Fibroblast of villous mesenchyme (primary cell): ENCODE data around the gene PLEKHA7. TPM values are rescaled to one million over a fixed set of nuclear protein-coding genes. Genes with fewer than 3 reads are reported as not detected.

Experiments
- DNase-seq: peaks from one replicate; pipeline ENCODE4 v3.0.0-alpha.2; 2010; ENCODE audit warnings: low read depth
- H3K4me3 ChIP-seq: 2 replicates; pipeline ENCODE4 v1.5.1; 2011; ENCODE audit warnings: low read depth, mild to moderate bottlenecking, low read length
- total RNA-seq: library from RNA; depleted of rRNA; stranded (reverse); fragments of >200 nt; gene quantifications from 2 replicates; pipeline ENCODE4 v1.2.3, GENCODE V29; 2012
- TF ChIP-seq, protein P1 (sequence below): IDR thresholded peaks from 2 replicates; pipeline ENCODE4 v1.5.1; 2012; ENCODE audit warnings: low read depth, mild to moderate bottlenecking, low read length; ENCODE audit not compliant: insufficient read depth

PLEKHA7 gene
- total RNA-seq, 1 donor = 0.86 TPM

DNA sequence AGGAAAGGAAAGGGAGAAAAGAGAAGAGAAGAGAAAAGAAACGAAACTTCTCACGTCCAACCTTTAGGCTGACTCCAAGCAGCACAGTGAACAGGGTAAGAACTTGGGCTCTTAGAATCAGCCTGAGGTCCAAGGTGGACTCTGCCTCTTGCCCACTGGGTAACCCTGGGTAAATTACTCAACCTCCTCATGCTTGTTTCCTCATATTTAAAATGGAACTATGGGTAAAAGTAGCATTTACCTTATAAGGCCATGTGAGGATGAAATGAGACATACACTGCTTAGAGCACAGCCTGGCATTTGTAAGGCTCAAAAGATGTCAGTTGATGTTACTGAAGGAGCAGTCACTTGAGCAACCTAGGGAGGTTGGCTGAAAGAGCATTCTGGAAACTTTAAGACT, 167.9 kb downstream of the PLEKHA7 start:
- H3K4me3 ChIP-seq = no peak overlapping the region
- DNase-seq = peak; percentile 8
- TF ChIP-seq, protein P1, sequence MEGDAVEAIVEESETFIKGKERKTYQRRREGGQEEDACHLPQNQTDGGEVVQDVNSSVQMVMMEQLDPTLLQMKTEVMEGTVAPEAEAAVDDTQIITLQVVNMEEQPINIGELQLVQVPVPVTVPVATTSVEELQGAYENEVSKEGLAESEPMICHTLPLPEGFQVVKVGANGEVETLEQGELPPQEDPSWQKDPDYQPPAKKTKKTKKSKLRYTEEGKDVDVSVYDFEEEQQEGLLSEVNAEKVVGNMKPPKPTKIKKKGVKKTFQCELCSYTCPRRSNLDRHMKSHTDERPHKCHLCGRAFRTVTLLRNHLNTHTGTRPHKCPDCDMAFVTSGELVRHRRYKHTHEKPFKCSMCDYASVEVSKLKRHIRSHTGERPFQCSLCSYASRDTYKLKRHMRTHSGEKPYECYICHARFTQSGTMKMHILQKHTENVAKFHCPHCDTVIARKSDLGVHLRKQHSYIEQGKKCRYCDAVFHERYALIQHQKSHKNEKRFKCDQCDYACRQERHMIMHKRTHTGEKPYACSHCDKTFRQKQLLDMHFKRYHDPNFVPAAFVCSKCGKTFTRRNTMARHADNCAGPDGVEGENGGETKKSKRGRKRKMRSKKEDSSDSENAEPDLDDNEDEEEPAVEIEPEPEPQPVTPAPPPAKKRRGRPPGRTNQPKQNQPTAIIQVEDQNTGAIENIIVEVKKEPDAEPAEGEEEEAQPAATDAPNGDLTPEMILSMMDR = no peak

DNA sequence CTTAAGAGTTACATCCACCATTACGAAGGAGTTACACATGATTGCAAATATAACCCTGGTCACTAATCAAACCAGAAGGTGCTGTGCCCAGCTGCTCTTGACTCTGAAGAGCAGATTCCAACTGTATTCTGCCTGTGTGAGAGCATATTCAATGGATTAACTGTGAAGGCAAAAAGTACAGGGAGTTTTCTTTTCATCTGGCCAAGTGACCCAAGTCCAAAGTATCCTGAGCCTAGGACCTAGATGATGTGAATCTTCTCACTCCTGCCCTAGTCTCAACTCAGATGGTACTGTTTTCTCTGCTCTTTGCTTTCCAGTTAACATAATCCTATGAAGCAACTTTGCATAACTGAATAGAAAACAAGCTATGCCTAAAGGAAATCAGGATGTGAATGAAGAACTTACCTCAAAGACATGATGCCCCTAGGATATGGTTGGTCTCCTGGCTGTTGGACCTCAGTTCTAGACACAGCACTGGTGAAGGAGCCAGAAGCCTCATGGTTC, 169.9 kb downstream of the PLEKHA7 start:
- no peak for DNase-seq
- TF ChIP-seq, protein P1 = no peak
- H3K4me3 ChIP-seq = no peak overlapping the region

DNA sequence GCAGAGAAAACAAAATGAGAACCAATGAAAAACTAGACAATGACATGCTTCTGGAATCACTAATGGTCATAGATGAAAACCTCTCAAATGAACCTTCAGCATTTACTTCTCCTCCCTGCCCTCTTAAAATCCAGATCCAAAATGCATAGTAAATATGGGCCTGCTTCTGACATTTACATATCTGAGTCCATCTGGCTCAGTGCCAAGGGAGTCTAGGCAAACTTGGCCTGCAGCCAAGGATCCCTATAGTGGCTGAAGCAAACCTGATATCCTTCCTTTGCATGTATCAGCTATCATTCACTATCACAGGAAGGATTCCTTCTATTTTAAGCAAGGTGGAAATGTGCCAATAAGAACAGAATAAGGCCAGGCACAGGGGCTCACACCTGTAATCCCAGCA, 170.9 kb downstream of the PLEKHA7 start:
- no peak for DNase-seq
- TF ChIP-seq, protein P1 = no peak
- no peak overlapping the region for H3K4me3 ChIP-seq

DNA sequence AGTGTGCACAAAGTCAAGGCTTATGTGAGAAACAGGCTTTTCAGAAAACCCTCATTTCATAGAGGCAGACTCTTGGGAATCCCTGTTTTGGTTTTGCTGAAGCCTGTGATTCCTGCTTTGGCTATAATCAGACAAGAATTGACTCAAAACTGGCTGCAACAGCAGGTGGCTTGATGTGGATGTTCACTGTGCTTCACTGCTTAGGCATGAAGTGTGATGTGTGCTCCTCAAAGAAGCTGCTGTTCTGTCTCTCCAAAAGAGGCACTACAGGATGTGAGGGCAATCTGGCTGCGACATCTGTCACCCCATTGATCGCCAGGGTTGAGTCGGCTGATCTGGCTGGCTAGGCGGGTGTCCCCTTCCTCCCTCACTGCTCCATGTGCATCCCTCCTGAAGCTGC, 172.2 kb downstream of the PLEKHA7 start:
- TF ChIP-seq, protein P1 = no peak
- no peak for DNase-seq
- no peak overlapping the region for H3K4me3 ChIP-seq

DNA sequence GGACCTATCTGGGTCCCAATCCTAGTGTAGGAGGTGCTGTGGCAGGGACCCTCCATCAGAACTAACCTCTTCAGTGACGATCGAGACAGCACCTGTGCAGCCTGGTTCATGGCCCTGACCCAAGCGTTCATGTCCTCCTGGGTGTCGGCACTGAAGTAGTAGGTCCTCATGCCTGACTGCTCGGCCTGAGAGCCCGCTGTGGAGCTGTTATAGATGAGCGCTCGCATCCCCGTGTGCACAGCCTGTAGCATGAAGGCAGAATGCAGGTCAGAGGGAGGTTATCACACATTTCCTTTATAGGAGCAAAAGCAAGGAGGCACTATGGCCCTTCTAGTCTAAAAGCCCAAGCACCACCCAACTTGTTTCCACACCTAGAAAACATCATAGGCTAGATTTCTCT, 172.7 kb downstream of the PLEKHA7 start:
- TF ChIP-seq, protein P1 = no peak
- H3K4me3 ChIP-seq = no peak overlapping the region
- no peak for DNase-seq

DNA sequence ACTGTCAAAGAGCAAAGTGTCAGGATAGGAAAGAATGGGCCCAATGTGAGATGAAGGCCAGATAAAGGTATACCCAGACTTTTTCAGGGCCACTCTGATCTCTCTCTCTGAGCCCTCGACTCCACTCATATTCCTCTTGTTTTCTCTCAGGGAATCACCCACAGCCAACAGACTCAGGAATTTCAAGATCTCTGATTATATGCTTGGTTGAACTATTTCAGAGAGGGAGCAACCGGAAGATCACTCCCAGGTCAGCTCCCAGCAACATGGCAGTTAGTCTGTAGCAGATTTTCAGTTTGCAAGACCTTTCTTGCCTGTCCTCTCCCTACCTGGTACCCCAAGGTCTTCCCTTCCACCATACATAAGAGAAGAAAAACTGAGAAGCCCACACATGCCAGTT, 173.3 kb downstream of the PLEKHA7 start:
- no peak for DNase-seq

More for the DNA sequence above, 173.3 kb downstream of the PLEKHA7 start:
- TF ChIP-seq, protein P1 = no peak
- H3K4me3 ChIP-seq = no peak overlapping the region
